Measurements from ENCODE around the gene TTLL5. TPM values are rescaled to one million over a fixed set of nuclear protein-coding genes. Genes with fewer than 3 reads are reported as not detected.

Gene TTLL5
- total and polyA plus RNA-seq, 10 of the 15 experiments (the other 5 are each of a cell fraction or from before 2014, with no cell fraction given), result 3.2 to 25.9 (median 13.8) TPM

- FAIRE-seq (no peak), ATAC-seq (no peak), DNase-seq (ENCODE audit: low read depth, low spot score) (no peak)
- intact Hi-C loops (cut with micrococcal nuclease; ENCODE audit: unreplicated experiment) (no loop called here), in situ Hi-C loops (cut with MboI) (no loop called here)
- H3K36me3 ChIP-seq (ENCODE audit: control insufficient read depth in 2 of 2, insufficient read depth in 2 of 2, low read length in 1 of 2), result no peaks in the 10 kb centered on the region
- TF ChIP-seq CBFB (IDR thresholded peaks at IDR 0.05; ENCODE audit: low read depth) (no peak), ATF7 (IDR thresholded peaks at IDR 0.05; ENCODE audit: low read depth) (no peak), RAD51 (IDR thresholded peaks at IDR 0.05) (no peak), CUX1 (IDR thresholded peaks at IDR 0.05; ENCODE audit: insufficient replicate concordance, low read depth, low read length) (no peak), EP300 (IDR thresholded peaks at IDR 0.05; ENCODE audit: borderline replicate concordance in 1 of 2, control insufficient read depth in 1 of 2, low read depth in 2 of 2, low read length in 2 of 2) (no peak), NR2C1 (IDR thresholded peaks at IDR 0.05) (no peak), USF2 (IDR thresholded peaks at IDR 0.05; ENCODE audit: borderline replicate concordance, low read depth, low read length) (no peak), CREB1 (IDR thresholded peaks at IDR 0.05; ENCODE audit: low read depth) (no peak), ZZZ3 (IDR thresholded peaks at IDR 0.05; ENCODE audit: control insufficient read depth, insufficient read length, low read depth) (no peak), ZNF207 (IDR thresholded peaks at IDR 0.05; ENCODE audit: borderline replicate concordance) (no peak), EGR1 (IDR thresholded peaks at IDR 0.05; ENCODE audit: borderline replicate concordance in 1 of 2, low read depth in 2 of 2, low read length in 2 of 2) (no peak), RAD21 (IDR thresholded peaks at IDR 0.05; ENCODE audit: insufficient read depth, low read depth, low read length) (no peak)
- ChIA-PET RAD21 (ENCODE audit: unreplicated experiment) (interaction anchor here (0.9 kb wide), 1 partner anchor 9 kb away, joined by 3 read pairs; no protein-coding TSS in a partner anchor), SMC1A (ENCODE audit: uncharacterized antibody, unreplicated experiment) (interaction anchor here (0.9 to 1.5 kb wide), 3 partner anchors 11 to 62 kb away, joined by 4 to 6 read pairs (median 5); no protein-coding TSS in a partner anchor), POLR2A (no interaction called here), CTCF (interaction anchor here (0.6 to 4.1 kb wide), 3 partner anchors 9 to 258 kb away, joined by 3 to 17 read pairs (median 7); no protein-coding TSS in a partner anchor)
- H4K20me1 ChIP-seq (ENCODE audit: control insufficient read depth, insufficient read depth), result no peaks in the 10 kb centered on the region
- H3K9me3 ChIP-seq (replicated peaks; ENCODE audit: control insufficient read depth, insufficient read depth, low read length), result no peaks in the 10 kb centered on the region
- H2AFZ ChIP-seq (ENCODE audit: control insufficient read depth, low read depth, low read length), result no peak overlapping the region
- H3K4me3 ChIP-seq, result no peak overlapping the region
- H3K9ac ChIP-seq (ENCODE audit: control insufficient read depth, insufficient read depth, low read length), result no peak overlapping the region
- 96% methylated on average over 3 of the region's 3 CpGs for WGBS (ENCODE audit: insufficient coverage, insufficient replicate concordance, low lambda C conversion rate, missing lambda C conversion rate)
- no peaks in the 10 kb centered on the region for H3K27me3 ChIP-seq (replicated peaks in 1 of 2; ENCODE audit: control insufficient read depth in 2 of 2, insufficient read depth in 2 of 2, low read length in 1 of 2)
- no peak overlapping the region for H3K4me2 ChIP-seq (ENCODE audit: control insufficient read depth, insufficient read depth)
- H3K27ac ChIP-seq (ENCODE audit: control insufficient read depth, insufficient read depth), result no peak overlapping the region
- BruUV-seq (replicated peaks), result no TSS peak
- peaks cover 6% of the 10 kb centered on the region; the same call in 1 of the 2 replicates for H3K4me1 ChIP-seq (ENCODE audit: control insufficient read depth, insufficient read depth, low read length)
- no peaks in the 10 kb centered on the region for H3K79me2 ChIP-seq (ENCODE audit: control insufficient read depth, insufficient read depth, low read length)
These were observed 306.8 kb downstream of the TTLL5 start for GRCh38 chr14:75967866-75968265.
